ENCODE data around the gene MTA1.

MTA1 gene

GRCh38 chr14:105498430-105499255 is 79.0 kb downstream of the MTA1 start:
- peak; percentile 76 for DNase-seq (ENCODE audit: low spot score)

- DNase-seq (ENCODE audit: low spot score), result peak; percentile 97
These were observed 79.8 kb downstream of the MTA1 start for GRCh38 chr14:105499256-105500035.

GRCh38 chr14:105500036-105500725 is 80.6 kb downstream of the MTA1 start:
- no peak for DNase-seq (ENCODE audit: low spot score)

DNA sequence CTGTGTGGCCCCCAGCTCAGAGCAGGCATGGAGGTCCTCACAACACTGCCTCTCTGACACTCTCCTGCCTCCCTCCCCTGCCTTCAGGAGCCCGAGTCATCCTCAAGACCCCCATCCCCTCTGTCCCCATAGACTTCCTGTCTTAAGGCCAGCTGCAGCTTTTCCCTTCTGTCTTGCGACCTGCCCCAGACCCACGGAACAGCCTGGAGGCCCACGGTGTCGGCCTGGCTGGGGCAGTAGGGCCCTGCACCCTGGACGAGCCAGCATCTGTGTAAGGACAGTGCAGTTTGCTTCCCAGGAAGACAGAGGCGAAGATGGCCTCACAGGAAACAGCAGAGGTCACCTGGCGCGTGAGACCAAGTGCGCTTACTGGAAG is 81.1 kb downstream of the MTA1 start:
- no peak for DNase-seq (ENCODE audit: low spot score)

GRCh38 chr14:105501504-105502291 is 82.1 kb downstream of the MTA1 start:
- no peak for DNase-seq (ENCODE audit: low spot score)

DNA sequence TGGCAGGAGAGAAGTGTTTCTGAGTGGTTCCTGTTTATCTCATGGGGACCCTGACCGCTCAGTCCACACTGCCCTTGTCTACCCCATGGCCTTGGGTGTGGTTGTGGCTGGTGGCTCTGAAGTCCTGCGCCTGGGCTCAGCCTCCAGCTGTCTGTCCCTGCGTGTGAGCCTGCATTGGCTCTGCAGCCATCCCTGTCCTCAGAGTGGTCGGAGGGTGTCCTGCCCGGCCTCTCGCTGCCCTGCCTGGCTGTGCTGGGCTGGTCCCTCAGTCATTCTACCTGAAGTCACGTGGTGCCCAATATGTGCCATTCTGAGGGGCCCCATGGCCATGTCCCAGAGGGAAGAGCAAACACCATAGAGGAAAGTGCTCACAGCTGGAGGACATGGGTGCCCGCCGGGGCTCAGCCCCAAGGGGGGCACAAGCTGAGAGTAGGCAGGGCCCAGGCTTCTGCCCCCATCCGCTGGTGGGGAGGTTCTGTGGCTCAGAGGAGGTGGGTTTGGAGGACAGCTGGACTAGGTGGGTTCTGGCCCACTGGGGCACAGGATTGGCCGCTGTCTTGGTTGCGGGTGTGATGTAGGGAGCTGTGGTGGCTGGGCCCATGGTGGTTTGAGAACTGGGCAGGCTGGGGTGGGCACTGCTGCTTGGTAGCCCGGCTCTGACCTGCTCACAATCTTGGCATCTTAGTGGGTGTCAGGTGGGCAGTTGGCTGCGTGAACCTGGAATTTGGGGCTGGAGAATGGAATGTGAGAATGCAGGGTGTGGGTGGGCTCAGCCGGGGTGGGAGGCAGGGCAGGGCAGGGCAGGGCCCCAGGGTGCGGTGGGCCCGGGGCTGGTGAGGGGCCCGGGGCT is 83.0 kb downstream of the MTA1 start:
- DNase-seq (ENCODE audit: low spot score), result no peak

DNA sequence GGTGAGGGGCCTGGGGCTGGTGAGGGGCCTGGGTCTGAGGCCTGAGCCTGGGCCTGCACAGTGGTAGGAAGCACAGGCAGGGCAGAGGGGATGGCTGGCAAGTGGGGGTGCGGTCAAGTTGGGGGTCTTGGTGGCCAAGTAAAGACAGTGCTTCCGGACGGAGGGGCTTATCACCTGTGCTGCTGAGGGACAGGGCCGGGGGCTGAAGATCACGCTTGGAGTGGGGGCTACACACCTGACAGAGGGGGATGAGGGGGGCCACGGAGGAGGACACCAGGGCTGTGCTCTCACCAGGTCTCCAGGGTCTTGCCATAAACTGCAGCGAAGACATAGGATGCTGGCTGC is 83.6 kb downstream of the MTA1 start:
- DNase-seq (ENCODE audit: low spot score), result no peak

DNA sequence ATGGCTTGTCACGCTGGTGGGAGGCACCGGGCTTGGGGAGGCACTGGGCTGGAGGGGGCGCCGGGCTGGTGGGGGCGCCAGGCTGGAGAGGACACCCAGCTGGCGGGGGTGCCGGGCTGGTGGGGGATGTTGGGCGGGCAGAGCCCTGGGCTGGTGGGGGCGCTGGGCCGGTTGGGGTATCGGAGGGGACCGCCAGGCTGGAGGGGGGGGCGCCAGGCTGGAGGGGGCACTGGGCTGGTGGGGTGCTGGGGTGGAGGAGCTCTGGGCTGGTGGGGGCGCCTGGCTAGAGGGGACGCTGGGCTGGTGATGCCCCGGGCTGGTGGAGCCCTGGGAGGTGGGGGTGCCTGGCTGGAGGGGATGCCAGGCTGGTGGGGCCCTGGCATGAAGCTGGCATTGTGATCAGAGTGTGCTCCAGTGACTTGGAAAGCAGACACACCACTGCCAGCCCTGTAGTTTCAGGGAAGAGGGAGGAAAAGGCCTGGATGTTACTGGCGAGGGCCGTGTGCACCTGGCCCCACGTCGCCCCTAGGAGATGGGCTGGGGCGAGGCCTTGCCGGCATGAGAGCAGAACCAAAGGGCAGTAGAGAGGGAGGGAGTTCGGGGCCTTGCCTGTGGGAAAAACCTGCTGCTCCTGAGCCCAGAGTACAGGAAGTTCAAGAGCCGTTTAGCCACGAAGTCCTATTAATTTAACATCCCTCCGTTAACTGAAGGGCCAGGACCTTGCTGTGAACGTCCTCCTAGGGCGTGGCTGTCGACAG is 84.5 kb downstream of the MTA1 start:
- no peak for DNase-seq (ENCODE audit: low spot score)

DNA sequence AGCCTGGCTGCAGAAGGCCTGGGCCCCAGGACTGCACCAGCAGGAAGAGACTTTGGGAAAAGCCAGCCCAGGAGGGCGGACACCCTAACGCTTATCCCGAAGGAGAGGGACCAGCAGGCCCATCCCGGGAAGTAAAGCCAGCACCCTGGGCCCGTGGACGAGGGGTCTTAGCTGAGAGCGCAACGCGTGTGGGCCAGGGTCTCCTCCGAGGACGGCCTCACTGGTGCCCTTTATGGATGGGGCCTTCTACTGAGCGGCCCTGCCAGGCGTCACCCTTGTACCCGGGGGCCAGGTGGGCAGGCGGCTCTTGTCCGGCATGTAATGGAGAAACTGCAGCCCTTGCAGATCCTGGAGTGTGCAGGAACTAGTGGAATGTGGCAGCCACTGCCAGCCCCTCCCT is 85.5 kb downstream of the MTA1 start:
- DNase-seq (ENCODE audit: low spot score), result no peak

GRCh38 chr14:105507247-105507646 is 87.6 kb downstream of the MTA1 start:
- no peak for DNase-seq (ENCODE audit: low spot score)

DNA sequence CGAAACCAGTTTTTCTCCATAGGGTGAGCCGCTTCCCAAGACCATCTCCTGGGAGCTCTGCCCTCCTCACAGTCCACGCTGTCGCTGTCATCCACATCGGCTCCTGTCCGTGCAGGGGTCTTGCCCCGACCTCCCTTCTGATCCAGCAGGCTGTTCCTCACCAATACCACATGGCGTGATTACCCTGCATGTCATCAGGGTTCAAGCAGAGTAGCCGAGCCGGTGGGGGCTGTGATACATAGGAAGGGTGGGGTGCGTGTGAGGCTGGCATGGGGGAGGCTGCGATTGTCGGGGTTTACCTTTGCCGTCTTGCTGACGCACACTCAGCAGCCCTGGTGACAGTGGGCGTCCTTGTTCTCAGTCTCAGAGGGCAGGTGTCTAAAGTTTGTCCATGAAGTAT is 88.4 kb downstream of the MTA1 start:
- no peak for DNase-seq (ENCODE audit: low spot score)

DNA sequence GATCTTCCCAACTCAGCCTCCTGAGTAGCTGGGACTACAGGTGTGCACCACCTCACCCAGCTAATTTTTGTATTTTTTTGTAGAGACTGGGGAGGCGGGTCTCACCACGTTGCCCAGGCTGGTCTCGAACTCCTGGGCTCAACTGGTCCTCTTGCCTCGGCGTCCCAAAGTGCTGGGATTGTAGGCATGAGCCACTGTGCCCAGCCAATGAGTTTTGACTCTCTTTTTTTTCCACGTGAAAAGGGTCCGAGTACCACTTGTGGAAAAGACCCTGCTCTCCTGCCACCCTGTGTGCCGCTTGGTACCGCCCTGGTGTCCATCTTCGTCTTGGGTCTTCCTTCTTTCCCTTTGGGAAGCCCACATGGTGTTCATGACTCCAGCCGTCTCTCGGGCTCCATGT is 89.0 kb downstream of the MTA1 start:
- no peak for DNase-seq (ENCODE audit: low spot score)

DNA sequence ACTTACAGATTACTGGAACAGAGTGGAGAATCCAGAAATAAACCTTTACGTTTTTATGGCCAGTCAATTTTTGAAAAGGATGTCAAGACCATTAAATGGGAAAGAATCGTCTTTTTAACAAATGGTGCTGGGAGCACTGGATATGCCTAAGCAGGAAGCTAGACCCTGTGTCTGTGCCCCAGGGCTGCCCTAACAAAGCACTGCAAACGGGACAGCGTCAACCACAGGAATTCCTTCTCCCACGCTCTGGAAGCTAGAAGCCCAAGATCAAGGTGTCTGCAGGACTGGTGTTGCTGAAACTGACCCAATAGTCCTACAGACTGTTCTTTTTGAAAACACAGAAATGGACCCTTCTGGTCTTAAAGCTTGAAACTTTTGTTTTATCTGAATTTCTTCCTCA is 97.5 kb downstream of the MTA1 start:
- no peak for DNase-seq (ENCODE audit: low spot score)

GRCh38 chr14:105519946-105520698 is 100.5 kb downstream of the MTA1 start:
- DNase-seq (ENCODE audit: low spot score), result no peak
